Adrenal gland (tissue), 12 donors: ENCODE data around the gene RICTOR. TPM values are rescaled to one million over a fixed set of nuclear protein-coding genes. Genes with fewer than 3 reads are reported as not detected.

ENCODE experiments used
- DNase-seq, 7 donors: peaks; one replicate each; pipeline ENCODE4 v3.0.0-alpha.2; 2019 to 2020
- H3K27ac ChIP-seq, 5 donors: fragments of 200-600 bp; sonication (generic) in 4 of 5; 1 replicate in 3 of 5; 2 replicates in 2 of 5; pipeline versions ENCODE4 v1.5.1 to v1.8.0; 2016 to 2020; ENCODE audit warnings: mild to moderate bottlenecking in 1 of 5
- H3K27me3 ChIP-seq: fragments of 200-600 bp; 2 replicates; pipeline ENCODE4 v1.8.0; 2021
- H3K36me3 ChIP-seq, 2 donors: fragments of 200-600 bp; replicated peaks in 1 of 2; 1 replicate in 1 of 2; 2 replicates in 1 of 2; pipeline versions ENCODE4 v1.5.1 to v1.8.0; 2018 to 2022
- H3K4me1 ChIP-seq, 2 donors: fragments of 200-600 bp; replicated peaks in 1 of 2; 1 replicate in 1 of 2; 2 replicates in 1 of 2; pipeline versions ENCODE4 v1.5.1 to v1.8.0; 2018 to 2021
- H3K4me3 ChIP-seq, 4 donors: fragments of 200-600 bp; sonication (generic) in 3 of 4; one replicate each; pipeline ENCODE4 v1.5.1; 2016 to 2018
- H3K9me3 ChIP-seq, 3 donors: fragments of 200-600 bp; sonication (generic) in 1 of 3; replicated peaks in 1 of 3; 1 replicate in 2 of 3; 2 replicates in 1 of 3; pipeline versions ENCODE4 v1.5.1 to v1.8.0; 2016 to 2021
- POLR2A ChIP-seq, 2 donors: fragments of 450-650 bp; IDR thresholded peaks; one replicate each; pipeline ENCODE4 v1.6.1; 2017; ENCODE audit warnings: antibody characterized with exemption in 2 of 2, mild to moderate bottlenecking in 2 of 2, moderate library complexity in 1 of 2
- WGBS, 4 donors: extraction: QIAGEN DNeasy Blood & Tissue Kit in 2 of 4; methylation state at CpG; one replicate each; pipeline versions ENCODE4 v1.1.5 to v1.1.7; 2013 to 2017; 5-methylcytosine and 5-hydroxymethylcytosine counted together
- intact Hi-C, 2 donors: fragments of 100-400 bp; cut with DNase I; formaldehyde crosslinking; loops; one replicate each; pipeline versions ENCODE4 v1.14.1 to v1.15.0; 2022 to 2023
- polyA plus RNA-seq, 3 donors: library from polyadenylated mRNA; stranded (reverse); fragments of 200-250 nt in 2 of 3; fragments of 350-450 nt in 1 of 3; fragmentation: Illumina TruSeq in 1 of 3; extraction: RNeasy Lipid Tissue Mini Kit (QIAGEN cat#74804) in 1 of 3; gene quantifications; one replicate each; pipeline ENCODE4 v1.2.3, GENCODE V29; 2013 to 2014
- total RNA-seq, 9 donors: library from RNA; depleted of rRNA in 4 of 9; stranded (reverse); fragments of >200 nt in 4 of 9; fragments of 120-200 nt in 1 of 9; fragmentation: NEBNext Ultra II Directional in 1 of 9; extraction: Animal tissue kit (Norgen Biotek cat#: 25700) in 1 of 9; gene quantifications; one replicate each; pipeline versions ENCODE4 v1.1.0 to v1.2.4, GENCODE V29; 2013 to 2023
- TF ChIP-seq, protein P1 (sequence below), 6 experiments: fragments of 450-650 bp in 4 of 6; fragments of 200-600 bp in 2 of 6; sonication (generic) in 1 of 6; IDR thresholded peaks; 1 replicate in 5 of 6; 2 replicates in 1 of 6; pipeline versions ENCODE4 v1.5.1 to v1.8.0; 2016 to 2021; ENCODE audit warnings: antibody characterized with exemption in 6 of 6, mild to moderate bottlenecking in 2 of 6, moderate library complexity in 1 of 6
- donor health status: healthy with polysubstance abuse.
- donor health status: Bipolar disorder and iron deficiency.
- donor health status: DM: yes; HTN: yes; CAD: no.
- donor health status: DM: no; HTN: no; CAD: no.
- donor health status: DM: no; HTN: no; CAD: no.
- donor health status: DM: yes; HTN: yes; CAD: no.

RICTOR gene
- total and polyA plus RNA-seq, 12 donors, result 4.7 to 44.7 (median 21.7) TPM

DNA sequence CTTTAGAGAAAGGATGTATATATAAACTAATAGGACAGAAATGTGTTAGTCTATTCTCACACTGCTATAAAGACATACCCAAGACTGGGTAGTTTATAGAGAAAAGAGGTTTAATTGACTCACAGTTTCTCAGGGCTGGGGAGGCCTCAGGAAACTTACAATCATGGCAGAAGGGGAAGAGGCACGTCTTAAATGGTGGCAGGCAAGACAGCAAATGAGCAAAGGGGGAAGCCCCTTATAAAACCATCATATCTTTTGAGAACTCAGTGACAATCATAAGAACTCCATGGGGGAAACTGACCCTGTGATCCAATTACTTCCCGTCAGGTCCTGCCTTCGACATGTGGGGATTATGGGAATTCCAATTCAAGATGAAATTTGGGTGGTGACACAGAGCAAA lies 8.8 kb upstream of the RICTOR start:
- Histone ChIP-seq H3K27me3 (no peaks in the 10 kb centered on the region), H3K4me3 (no peak overlapping the region), H3K4me1 (peaks cover 0 to 6% of the 10 kb centered on the region in 2 donors), H3K36me3 (no peaks in the 10 kb centered on the region), H3K27ac (no peak overlapping the region), H3K9me3 (no peaks in the 10 kb centered on the region)
- 82 to 97% (median 90%) methylated on average over 3 of the region's 3 CpGs for WGBS, 4 donors
- TF ChIP-seq, protein P1, sequence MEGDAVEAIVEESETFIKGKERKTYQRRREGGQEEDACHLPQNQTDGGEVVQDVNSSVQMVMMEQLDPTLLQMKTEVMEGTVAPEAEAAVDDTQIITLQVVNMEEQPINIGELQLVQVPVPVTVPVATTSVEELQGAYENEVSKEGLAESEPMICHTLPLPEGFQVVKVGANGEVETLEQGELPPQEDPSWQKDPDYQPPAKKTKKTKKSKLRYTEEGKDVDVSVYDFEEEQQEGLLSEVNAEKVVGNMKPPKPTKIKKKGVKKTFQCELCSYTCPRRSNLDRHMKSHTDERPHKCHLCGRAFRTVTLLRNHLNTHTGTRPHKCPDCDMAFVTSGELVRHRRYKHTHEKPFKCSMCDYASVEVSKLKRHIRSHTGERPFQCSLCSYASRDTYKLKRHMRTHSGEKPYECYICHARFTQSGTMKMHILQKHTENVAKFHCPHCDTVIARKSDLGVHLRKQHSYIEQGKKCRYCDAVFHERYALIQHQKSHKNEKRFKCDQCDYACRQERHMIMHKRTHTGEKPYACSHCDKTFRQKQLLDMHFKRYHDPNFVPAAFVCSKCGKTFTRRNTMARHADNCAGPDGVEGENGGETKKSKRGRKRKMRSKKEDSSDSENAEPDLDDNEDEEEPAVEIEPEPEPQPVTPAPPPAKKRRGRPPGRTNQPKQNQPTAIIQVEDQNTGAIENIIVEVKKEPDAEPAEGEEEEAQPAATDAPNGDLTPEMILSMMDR (IDR thresholded peaks at IDR 0.05), result no peak
- no peak for TF ChIP-seq POLR2A (IDR thresholded peaks at IDR 0.05)
- intact Hi-C loops, result loop anchor here in 1 of 2 donors (5.0 kb wide), 1 partner anchor 91 kb away; no protein-coding TSS in a partner anchor
- DNase-seq, result no peak

DNA sequence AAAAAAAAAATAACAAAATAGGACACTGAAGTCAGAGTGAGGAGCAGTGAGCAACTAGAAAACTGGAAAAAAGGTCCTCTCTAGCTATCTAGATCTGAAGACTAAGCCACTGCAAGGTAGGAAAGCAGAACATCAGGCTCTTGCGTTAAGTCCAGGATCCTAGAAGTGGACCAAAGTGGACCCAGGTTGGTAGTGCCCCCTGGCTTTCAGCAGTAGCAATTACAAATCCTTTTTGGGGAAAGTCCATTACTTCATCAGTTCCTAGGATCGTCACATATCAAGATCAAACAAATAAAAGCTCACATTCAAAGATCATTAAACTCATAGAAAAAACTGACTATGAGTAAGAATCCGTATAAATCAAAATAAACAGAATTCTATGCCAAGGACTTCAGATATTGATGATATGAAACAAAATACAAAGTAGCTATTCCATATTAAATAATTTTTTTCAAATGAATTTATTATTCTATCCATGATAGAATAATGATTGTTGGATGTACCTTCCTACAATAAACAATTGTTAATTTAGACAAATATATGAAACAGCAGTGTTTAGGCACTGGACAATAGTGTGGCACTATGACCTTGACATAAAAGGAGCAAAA lies 6.5 kb upstream of the RICTOR start:
- H3K4me3 ChIP-seq, result no peak overlapping the region
- no peak overlapping the region for H3K27ac ChIP-seq
- no peaks in the 10 kb centered on the region for H3K9me3 ChIP-seq
- WGBS, 4 donors, result 2 to 6% (median 3%) methylated on average over 3 of the region's 3 CpGs
- DNase-seq, result peak; percentile 60 to 74 (median 63)
- TF ChIP-seq, protein P1 (IDR thresholded peaks at IDR 0.05), result peak; percentile 88 to 96 (median 88)
- no peak for TF ChIP-seq POLR2A (IDR thresholded peaks at IDR 0.05)
- peaks cover 2 to 13% of the 10 kb centered on the region in 2 donors for H3K4me1 ChIP-seq
- H3K36me3 ChIP-seq, result no peaks in the 10 kb centered on the region
- intact Hi-C loops, result loop anchor here in 1 of 2 donors (5.0 kb wide), 1 partner anchor 88 kb away; no protein-coding TSS in a partner anchor
- no peaks in the 10 kb centered on the region for H3K27me3 ChIP-seq

DNA sequence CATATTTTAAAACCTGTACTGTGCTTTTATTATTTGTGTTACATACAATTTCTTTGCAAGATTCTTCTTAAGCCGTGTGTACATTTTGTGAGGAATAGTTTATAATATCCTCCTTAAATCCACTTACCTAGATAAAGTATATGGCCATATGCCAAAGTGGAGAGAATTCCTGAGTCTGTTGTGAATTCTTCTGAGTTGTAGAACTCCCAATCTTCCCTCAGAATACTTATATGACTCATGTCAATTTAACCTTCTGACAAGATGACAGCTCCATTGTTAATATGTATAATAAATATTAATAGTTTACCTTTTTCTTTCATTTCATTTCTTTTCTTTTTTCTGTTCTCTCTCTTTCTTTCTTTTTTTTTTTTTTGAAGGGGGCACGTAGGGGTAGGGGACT lies 6.0 kb upstream of the RICTOR start:
- no peak overlapping the region for H3K4me3 ChIP-seq
- H3K36me3 ChIP-seq, result no peaks in the 10 kb centered on the region
- WGBS, 4 donors, result 64 to 77% (median 67%) methylated on average over 2 of the region's 2 CpGs
- no peak overlapping the region for H3K27ac ChIP-seq
- H3K9me3 ChIP-seq, result no peaks in the 10 kb centered on the region
- H3K4me1 ChIP-seq, result peaks cover 2 to 17% of the 10 kb centered on the region in 2 donors
- TF ChIP-seq, protein P1 (IDR thresholded peaks at IDR 0.05), result no peak
- TF ChIP-seq POLR2A (IDR thresholded peaks at IDR 0.05), result no peak
- no peak for DNase-seq
- intact Hi-C loops, result loop anchor here in 1 of 2 donors (5.0 kb wide), 1 partner anchor 88 kb away; no protein-coding TSS in a partner anchor
- H3K27me3 ChIP-seq, result no peaks in the 10 kb centered on the region

DNA sequence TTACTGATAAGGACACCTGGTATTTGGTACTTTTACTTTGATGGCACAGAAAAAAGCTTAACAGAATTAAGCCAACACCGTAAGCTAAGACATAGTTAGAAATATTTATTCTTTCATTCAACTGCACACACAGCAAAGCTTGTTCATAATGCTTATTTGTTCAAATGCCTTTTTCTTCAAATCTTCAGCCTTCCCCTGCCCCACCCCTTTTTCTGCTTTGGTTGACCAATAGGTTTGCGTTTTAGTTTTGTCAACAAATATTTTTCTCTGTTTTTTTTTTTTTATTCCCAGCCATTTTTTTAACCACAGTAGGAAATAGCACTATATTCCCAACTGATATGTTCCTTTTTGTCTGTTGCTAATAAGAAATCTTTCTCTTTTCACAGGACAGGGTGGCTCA lies 4.9 kb upstream of the RICTOR start:
- no peak for DNase-seq
- intact Hi-C loops, result no loop called here
- Histone ChIP-seq H3K4me1 (peaks cover 2 to 17% of the 10 kb centered on the region in 2 donors), H3K27ac (no peak overlapping the region), H3K9me3 (no peaks in the 10 kb centered on the region), H3K4me3 (no peak overlapping the region), H3K36me3 (no peaks in the 10 kb centered on the region), H3K27me3 (no peaks in the 10 kb centered on the region)
- WGBS, 4 donors, result 81 to 87% (median 84%) methylated on average over 2 of the region's 2 CpGs
- no peak for TF ChIP-seq POLR2A (IDR thresholded peaks at IDR 0.05)
- TF ChIP-seq, protein P1 (IDR thresholded peaks at IDR 0.05), result no peak
